ENCODE data around the gene NOTCH4. TPM values are rescaled to one million over a fixed set of nuclear protein-coding genes. Genes with fewer than 3 reads are reported as not detected.
"Not testable (repeated sequence)": the region's sequence is repeated elsewhere in the genome, so short reads cannot be mapped to it uniquely, and the experiment has no call there.

Gene NOTCH4
- total and polyA plus RNA-seq, 2 of the 4 experiments (the other 2 are of a cell fraction) = 0.96 to 1.3 TPM

DNA sequence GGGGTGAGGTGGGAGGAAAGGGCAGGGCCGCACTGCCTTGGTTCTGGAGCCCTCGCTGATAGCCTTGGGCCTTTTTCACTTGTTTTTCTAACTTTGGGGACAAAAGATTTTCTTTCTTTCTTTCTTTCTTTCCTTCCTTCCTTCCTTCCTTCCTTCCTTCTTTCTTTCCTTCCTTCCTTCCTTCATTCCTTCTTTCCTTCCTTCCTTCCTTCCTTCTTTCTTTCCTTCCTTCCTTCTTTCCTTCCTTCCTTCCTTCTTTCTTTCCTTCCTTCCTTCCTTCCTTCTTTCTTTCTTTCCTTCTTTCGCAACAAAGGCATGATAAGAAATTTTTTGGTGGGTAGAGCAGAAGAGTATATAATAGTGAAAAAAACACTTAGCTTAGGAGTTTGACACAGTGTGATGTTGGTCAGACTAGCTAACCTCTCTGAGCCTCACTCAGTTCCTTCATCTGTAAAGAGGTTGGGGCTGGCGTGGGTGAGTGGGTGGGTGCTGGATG, 18.5 kb upstream of the NOTCH4 start:
- BruUV-seq (replicated peaks); H3K18ac ChIP-seq (ENCODE audit: low read depth, low read length); H3K4ac ChIP-seq (ENCODE audit: low read depth, low read length); H3K4me2 ChIP-seq (ENCODE audit: low read depth, low read length); H3K56ac ChIP-seq (ENCODE audit: extremely low read depth, insufficient read depth, low read length); H3K36me3 ChIP-seq (ENCODE audit: control insufficient read depth, insufficient read depth, low read length); H4K5ac ChIP-seq (ENCODE audit: low read depth, low read length); H3K9ac ChIP-seq (ENCODE audit: low read depth, low read length); DNase-seq; H3K14ac ChIP-seq (replicated peaks; ENCODE audit: low read depth, low read length); H2BK20ac ChIP-seq (ENCODE audit: low read depth, low read length); H4K8ac ChIP-seq (ENCODE audit: low read depth in 2 of 2, low read length in 2 of 2); H2AFZ ChIP-seq (replicated peaks; ENCODE audit: low read length, poor library complexity); H3K79me1 ChIP-seq (ENCODE audit: low read depth in 1 of 2, low read length in 2 of 2); POLR2A ChIA-PET (ENCODE audit: unreplicated experiment); CTCF ChIA-PET; H2BK15ac ChIP-seq (ENCODE audit: low read depth, low read length); H3K4me1 ChIP-seq (ENCODE audit: control insufficient read depth, insufficient read depth, low read length); intact Hi-C loops (cut with micrococcal nuclease); H3K27me3 ChIP-seq (ENCODE audit: control insufficient read depth, insufficient read depth, low read length); H3K9me1 ChIP-seq (ENCODE audit: insufficient read depth, low read length); H3K9me3 ChIP-seq (ENCODE audit: control insufficient read depth, insufficient read depth, low read length); H3K27ac ChIP-seq (ENCODE audit: insufficient read depth, low read length); H3K23ac ChIP-seq (ENCODE audit: low read depth, low read length); H4K20me1 ChIP-seq (ENCODE audit: insufficient read depth, low read length); dilution Hi-C loops (cut with HindIII; ENCODE audit: low sequenced_read_pairs, unreplicated experiment); H3K4me3 ChIP-seq (ENCODE audit: insufficient read depth, low read depth, low read length); H2BK120ac ChIP-seq (ENCODE audit: low read depth, low read length); H2BK5ac ChIP-seq (ENCODE audit: low read depth, low read length, poor library complexity, severe bottlenecking); ATAC-seq (ENCODE audit: low read depth); H2AK5ac ChIP-seq (ENCODE audit: low read depth, low read length); H4K91ac ChIP-seq (ENCODE audit: insufficient read depth, low read depth, low read length): not testable (repeated sequence)
- in situ Hi-C loops (cut with MboI; ENCODE audit: low sequenced_read_pairs) = loop anchor here (10.0 kb wide), 2 partner anchors 452 to 552 kb away; no protein-coding TSS in a partner anchor
- peak overlapping the region; percentile 65 for H2AK9ac ChIP-seq (replicated peaks; ENCODE audit: low read depth, low read length, poor library complexity)
- 100% methylated on average over 1 of the region's 4 CpGs; no CpG with 5 or more reads in 1 of the 2 experiments for WGBS, 2 experiments (ENCODE audit: extremely low coverage in 2 of 2, insufficient read length in 1 of 2)
